Liver (tissue), 9 donors: Measurements from ENCODE around the gene CD164L2. TPM values are rescaled to one million over a fixed set of nuclear protein-coding genes. Genes with fewer than 3 reads are reported as not detected.

Source experiments
- DNase-seq: peaks from one replicate; pipeline ENCODE4 v3.0.0-alpha.2; 2017; ENCODE audit warnings: low spot score
- H3K27ac ChIP-seq, 2 donors: one replicate each; pipeline ENCODE4 v1.7.0; 2013; ENCODE audit warnings: inconsistent platforms in 2 of 2, low read length in 2 of 2, control low read depth in 1 of 2, low read depth in 1 of 2, mild to moderate bottlenecking in 1 of 2
- H3K27me3 ChIP-seq, 4 donors: one replicate each; pipeline versions ENCODE4 v1.6.1 to v1.7.0; 2013; ENCODE audit warnings: low read length in 3 of 4, inconsistent platforms in 1 of 4, mild to moderate bottlenecking in 1 of 4, moderate library complexity in 1 of 4; ENCODE audit not compliant: control insufficient read depth in 4 of 4, insufficient read depth in 4 of 4
- H3K36me3 ChIP-seq, 4 donors: one replicate each; pipeline versions ENCODE4 v1.6.1 to v1.7.0; 2013; ENCODE audit warnings: low read length in 3 of 4, mild to moderate bottlenecking in 3 of 4, low read depth in 1 of 4, moderate library complexity in 1 of 4; ENCODE audit not compliant: control insufficient read depth in 4 of 4, insufficient read depth in 3 of 4
- H3K4me1 ChIP-seq, 4 donors: one replicate each; pipeline versions ENCODE4 v1.6.1 to v1.7.0; 2013; ENCODE audit warnings: low read length in 3 of 4, mild to moderate bottlenecking in 3 of 4, moderate library complexity in 1 of 4; ENCODE audit not compliant: control insufficient read depth in 4 of 4, insufficient read depth in 4 of 4
- H3K4me3 ChIP-seq, 3 donors: one replicate each; pipeline versions ENCODE4 v1.6.1 to v1.7.0; 2013; ENCODE audit warnings: low read length in 3 of 3, control low read depth in 1 of 3, low read depth in 1 of 3, mild to moderate bottlenecking in 1 of 3
- H3K9ac ChIP-seq, 2 donors: one replicate each; pipeline ENCODE4 v1.7.0; 2013; ENCODE audit warnings: low read length in 2 of 2, mild to moderate bottlenecking in 2 of 2, moderate library complexity in 2 of 2, control low read depth in 1 of 2, low read depth in 1 of 2
- H3K9me3 ChIP-seq, 4 donors: one replicate each; pipeline versions ENCODE4 v1.6.1 to v1.7.0; 2013; ENCODE audit warnings: low read length in 3 of 4; ENCODE audit not compliant: control insufficient read depth in 4 of 4
- FOXA1 ChIP-seq: IDR thresholded peaks from 2 replicates; pipeline ENCODE4 v1.6.1; 2016; ENCODE audit warnings: antibody characterized with exemption
- FOXA2 ChIP-seq: IDR thresholded peaks from 2 replicates; pipeline ENCODE4 v1.6.1; 2016; ENCODE audit warnings: antibody characterized with exemption
- GABPA ChIP-seq, 2 donors: IDR thresholded peaks in 1 of 2; conservative IDR thresholded peaks in 1 of 2; 2 replicates each; pipeline ENCODE4 v1.6.1; 2016; ENCODE audit warnings: antibody characterized with exemption in 2 of 2, mild to moderate bottlenecking in 1 of 2, moderate library complexity in 1 of 2
- HNF4A ChIP-seq, 2 donors: conservative IDR thresholded peaks; 2 replicates each; pipeline ENCODE4 v1.6.1; 2016; ENCODE audit warnings: antibody characterized with exemption in 2 of 2, mild to moderate bottlenecking in 2 of 2
- JUND ChIP-seq, 2 donors: IDR thresholded peaks; 2 replicates each; pipeline ENCODE4 v1.6.1; 2016; ENCODE audit warnings: antibody characterized with exemption in 2 of 2
- RAD21 ChIP-seq, 2 donors: IDR thresholded peaks; 2 replicates each; pipeline ENCODE4 v1.6.1; 2016; ENCODE audit warnings: antibody characterized with exemption in 2 of 2, mild to moderate bottlenecking in 2 of 2
- WGBS: extraction: QIAGEN DNeasy Blood & Tissue Kit; methylation state at CpG from one replicate; pipeline ENCODE4 v1.1.7; 2013; 5-methylcytosine and 5-hydroxymethylcytosine counted together
- polyA plus RNA-seq, 2 donors: library from polyadenylated mRNA; stranded (reverse) in 1 of 2; unstranded in 1 of 2; fragments of 200-250 nt in 1 of 2; fragments of >200 nt in 1 of 2; fragmentation: Nextera tagmentation in 1 of 2; extraction: Ambion mirVana in 1 of 2; gene quantifications; one replicate each; pipeline versions ENCODE4 v1.2.1 to v1.2.3, GENCODE V29; 2013 to 2015
- total RNA-seq, 2 donors: library from RNA; depleted of rRNA; stranded (reverse); fragments of >200 nt; gene quantifications; one replicate each; pipeline ENCODE4 v1.2.3, GENCODE V29; 2014
- TF ChIP-seq, protein P1 (sequence below): IDR thresholded peaks from 2 replicates; pipeline ENCODE4 v1.6.1; 2016; ENCODE audit warnings: antibody characterized with exemption, mild to moderate bottlenecking
- TF ChIP-seq, protein P2 (sequence below): fragments of 150-350 bp; IDR thresholded peaks from 2 replicates; pipeline ENCODE4 v1.5.1; 2017; ENCODE audit warnings: improper control_type of control experiment, low read depth, low read length; ENCODE audit not compliant: missing input control
- TF ChIP-seq, protein P3 (sequence below): IDR thresholded peaks from 2 replicates; pipeline ENCODE4 v1.6.1; 2016; ENCODE audit warnings: antibody characterized with exemption
- donor health status: healthy.
- donor health status: healthy.
- donor health status: healthy.
- donor health status: healthy.
- donor health status: healthy.

The CD164L2 gene
- total and polyA plus RNA-seq, 4 donors, result not detected

DNA sequence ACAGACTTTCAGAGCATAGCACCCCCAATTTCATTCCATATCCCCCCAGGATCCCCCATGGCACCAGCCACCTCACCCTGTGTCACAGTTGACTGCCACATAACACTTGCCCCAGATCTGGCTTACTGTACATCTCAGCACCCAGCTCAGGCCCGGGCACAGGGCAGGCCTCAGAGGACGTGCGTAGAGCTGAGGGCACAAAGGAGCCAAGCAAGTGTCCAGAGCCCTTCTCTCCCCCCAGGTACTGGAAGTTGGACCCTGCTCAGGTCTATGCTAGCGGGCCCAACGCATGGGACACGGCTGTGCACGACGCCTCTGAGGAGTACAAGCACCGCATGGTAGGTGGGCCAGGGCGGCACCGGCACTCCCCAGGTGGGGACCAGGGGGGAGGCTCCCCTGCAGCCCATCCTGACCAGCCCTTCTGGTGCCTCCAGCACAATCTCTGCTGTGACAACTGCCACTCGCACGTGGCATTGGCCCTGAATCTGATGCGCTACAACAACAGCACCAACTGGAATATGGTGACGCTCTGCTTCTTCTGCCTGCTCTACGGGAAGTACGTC lies 49.3 kb downstream of the CD164L2 start:
- 96% methylated on average over 17 of the region's 17 CpGs for WGBS
- no peak for DNase-seq
- Histone ChIP-seq H3K36me3 (peaks cover 14 to 49% (median 22%) of the 10 kb centered on the region in 4 donors), H3K9ac (no peak overlapping the region), H3K27me3 (no peaks in the 10 kb centered on the region), H3K4me1 (no peaks in the 10 kb centered on the region), H3K9me3 (no peaks in the 10 kb centered on the region), H3K4me3 (no peak overlapping the region), H3K27ac (no peak overlapping the region)
- no peak for TF ChIP-seq HNF4A (conservative IDR thresholded peaks at IDR 0.05)
- TF ChIP-seq JUND (IDR thresholded peaks at IDR 0.05), result no peak
- TF ChIP-seq, protein P1, sequence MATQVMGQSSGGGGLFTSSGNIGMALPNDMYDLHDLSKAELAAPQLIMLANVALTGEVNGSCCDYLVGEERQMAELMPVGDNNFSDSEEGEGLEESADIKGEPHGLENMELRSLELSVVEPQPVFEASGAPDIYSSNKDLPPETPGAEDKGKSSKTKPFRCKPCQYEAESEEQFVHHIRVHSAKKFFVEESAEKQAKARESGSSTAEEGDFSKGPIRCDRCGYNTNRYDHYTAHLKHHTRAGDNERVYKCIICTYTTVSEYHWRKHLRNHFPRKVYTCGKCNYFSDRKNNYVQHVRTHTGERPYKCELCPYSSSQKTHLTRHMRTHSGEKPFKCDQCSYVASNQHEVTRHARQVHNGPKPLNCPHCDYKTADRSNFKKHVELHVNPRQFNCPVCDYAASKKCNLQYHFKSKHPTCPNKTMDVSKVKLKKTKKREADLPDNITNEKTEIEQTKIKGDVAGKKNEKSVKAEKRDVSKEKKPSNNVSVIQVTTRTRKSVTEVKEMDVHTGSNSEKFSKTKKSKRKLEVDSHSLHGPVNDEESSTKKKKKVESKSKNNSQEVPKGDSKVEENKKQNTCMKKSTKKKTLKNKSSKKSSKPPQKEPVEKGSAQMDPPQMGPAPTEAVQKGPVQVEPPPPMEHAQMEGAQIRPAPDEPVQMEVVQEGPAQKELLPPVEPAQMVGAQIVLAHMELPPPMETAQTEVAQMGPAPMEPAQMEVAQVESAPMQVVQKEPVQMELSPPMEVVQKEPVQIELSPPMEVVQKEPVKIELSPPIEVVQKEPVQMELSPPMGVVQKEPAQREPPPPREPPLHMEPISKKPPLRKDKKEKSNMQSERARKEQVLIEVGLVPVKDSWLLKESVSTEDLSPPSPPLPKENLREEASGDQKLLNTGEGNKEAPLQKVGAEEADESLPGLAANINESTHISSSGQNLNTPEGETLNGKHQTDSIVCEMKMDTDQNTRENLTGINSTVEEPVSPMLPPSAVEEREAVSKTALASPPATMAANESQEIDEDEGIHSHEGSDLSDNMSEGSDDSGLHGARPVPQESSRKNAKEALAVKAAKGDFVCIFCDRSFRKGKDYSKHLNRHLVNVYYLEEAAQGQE, result no peak
- TF ChIP-seq, protein P2, sequence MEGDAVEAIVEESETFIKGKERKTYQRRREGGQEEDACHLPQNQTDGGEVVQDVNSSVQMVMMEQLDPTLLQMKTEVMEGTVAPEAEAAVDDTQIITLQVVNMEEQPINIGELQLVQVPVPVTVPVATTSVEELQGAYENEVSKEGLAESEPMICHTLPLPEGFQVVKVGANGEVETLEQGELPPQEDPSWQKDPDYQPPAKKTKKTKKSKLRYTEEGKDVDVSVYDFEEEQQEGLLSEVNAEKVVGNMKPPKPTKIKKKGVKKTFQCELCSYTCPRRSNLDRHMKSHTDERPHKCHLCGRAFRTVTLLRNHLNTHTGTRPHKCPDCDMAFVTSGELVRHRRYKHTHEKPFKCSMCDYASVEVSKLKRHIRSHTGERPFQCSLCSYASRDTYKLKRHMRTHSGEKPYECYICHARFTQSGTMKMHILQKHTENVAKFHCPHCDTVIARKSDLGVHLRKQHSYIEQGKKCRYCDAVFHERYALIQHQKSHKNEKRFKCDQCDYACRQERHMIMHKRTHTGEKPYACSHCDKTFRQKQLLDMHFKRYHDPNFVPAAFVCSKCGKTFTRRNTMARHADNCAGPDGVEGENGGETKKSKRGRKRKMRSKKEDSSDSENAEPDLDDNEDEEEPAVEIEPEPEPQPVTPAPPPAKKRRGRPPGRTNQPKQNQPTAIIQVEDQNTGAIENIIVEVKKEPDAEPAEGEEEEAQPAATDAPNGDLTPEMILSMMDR, result no peak
- no peak for TF ChIP-seq RAD21 (IDR thresholded peaks at IDR 0.05)
- TF ChIP-seq FOXA1, result no peak
- TF ChIP-seq, protein P3, sequence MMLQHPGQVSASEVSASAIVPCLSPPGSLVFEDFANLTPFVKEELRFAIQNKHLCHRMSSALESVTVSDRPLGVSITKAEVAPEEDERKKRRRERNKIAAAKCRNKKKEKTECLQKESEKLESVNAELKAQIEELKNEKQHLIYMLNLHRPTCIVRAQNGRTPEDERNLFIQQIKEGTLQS, result no peak

DNA sequence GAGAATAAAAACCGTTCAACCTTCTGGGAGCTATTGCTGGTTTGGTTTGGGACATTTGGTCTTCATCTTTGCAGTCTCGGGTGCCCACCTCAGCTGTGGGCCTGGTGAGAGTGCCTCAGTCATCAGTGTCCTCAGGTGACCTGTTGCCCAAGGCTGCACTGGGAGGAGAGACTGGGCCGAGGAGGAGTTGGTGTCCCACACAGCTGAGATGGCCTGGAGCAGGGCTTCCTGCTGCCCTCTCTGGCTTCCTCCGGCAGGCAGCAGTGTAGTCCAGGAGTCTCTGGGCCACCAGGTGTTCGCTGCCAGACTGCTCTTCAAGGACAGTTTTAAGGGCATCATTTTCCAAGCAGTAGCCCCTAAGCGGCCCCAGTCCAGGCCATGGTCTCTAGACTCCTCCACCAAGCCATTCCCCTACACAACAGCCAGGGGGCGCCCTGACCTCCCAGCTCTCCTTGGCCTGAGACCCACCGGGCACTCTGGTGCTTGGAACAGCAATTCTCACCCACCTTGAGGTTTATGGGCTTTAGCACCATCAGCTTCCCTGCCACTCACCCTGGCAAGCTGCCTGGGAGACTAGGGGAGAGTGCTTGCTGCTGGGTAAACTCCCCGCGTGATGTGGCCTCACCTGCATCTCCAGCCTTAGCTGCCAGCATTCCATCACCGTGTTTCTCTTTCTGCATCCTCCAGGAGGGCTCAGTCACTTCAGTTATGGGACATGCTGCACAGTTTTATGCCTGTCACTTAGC lies 50.4 kb downstream of the CD164L2 start:
- H3K36me3 ChIP-seq, result peaks cover 14 to 49% (median 22%) of the 10 kb centered on the region in 4 donors
- 75% methylated on average over 11 of the region's 11 CpGs for WGBS
- H3K9ac ChIP-seq, result no peak overlapping the region
- no peaks in the 10 kb centered on the region for H3K27me3 ChIP-seq
- H3K4me3 ChIP-seq, result no peak overlapping the region
- H3K9me3 ChIP-seq, result no peaks in the 10 kb centered on the region
- peaks cover 0 to 2% (median 0%) of the 10 kb centered on the region in 4 donors for H3K4me1 ChIP-seq
- H3K27ac ChIP-seq, result no peak overlapping the region
- no peak for DNase-seq
- no peak for TF ChIP-seq FOXA2
- peak in 1 of 2 donors; percentile 72 for TF ChIP-seq RAD21 (IDR thresholded peaks at IDR 0.05)
- TF ChIP-seq JUND (IDR thresholded peaks at IDR 0.05), result no peak
- TF ChIP-seq, protein P2, result peak; percentile 67
- TF ChIP-seq GABPA (IDR thresholded peaks at IDR 0.05 in 1 of 2, conservative IDR thresholded peaks at IDR 0.05 in 1 of 2), result no peak
